HL-60 (cell line): ENCODE results near the gene TM7SF3.

ENCODE experiments used
- DNase-seq, 2 experiments: peaks; one replicate each; pipeline ENCODE4 v3.0.0-alpha.2; 2010 to 2020; ENCODE audit warnings: low read depth in 1 of 2, low spot score in 1 of 2
- H3K27ac ChIP-seq: fragments of 250-450 bp; sonication (Bioruptor Pico); replicated peaks from 2 replicates; pipeline ENCODE4 v1.5.1; 2020; ENCODE audit warnings: mild to moderate bottlenecking, moderate library complexity
- H3K27me3 ChIP-seq: fragments of 250-450 bp; sonication (Bioruptor Pico); 2 replicates; pipeline ENCODE4 v1.5.1; 2021; ENCODE audit warnings: mild to moderate bottlenecking, moderate library complexity; ENCODE audit not compliant: insufficient read depth, poor library complexity, severe bottlenecking
- H3K4me3 ChIP-seq: replicated peaks from 2 replicates; pipeline ENCODE4 v1.5.1; 2011; ENCODE audit warnings: mild to moderate bottlenecking, control low read depth, low read length; ENCODE audit not compliant: insufficient read depth
- GABPA ChIP-seq: IDR thresholded peaks from 2 replicates; pipeline ENCODE4 v1.6.1; 2012; ENCODE audit warnings: low read depth
- POLR2AphosphoS5 ChIP-seq: IDR thresholded peaks from 2 replicates; pipeline ENCODE4 v1.6.1; 2012; ENCODE audit warnings: low read depth
- SPI1 ChIP-seq: IDR thresholded peaks from 2 replicates; pipeline ENCODE4 v1.6.1; 2012; ENCODE audit warnings: low read depth, mild to moderate bottlenecking, borderline replicate concordance
- TF ChIP-seq, protein P1 (sequence below): IDR thresholded peaks from one replicate; pipeline ENCODE4 v1.5.1; 2011; ENCODE audit warnings: low read length, control low read depth, inconsistent platforms; ENCODE audit not compliant: insufficient read depth
- TF ChIP-seq, protein P2 (sequence below): IDR thresholded peaks from 2 replicates; pipeline ENCODE4 v1.6.1; 2012; ENCODE audit warnings: low read depth; ENCODE audit not compliant: insufficient replicate concordance

The TM7SF3 gene

DNA sequence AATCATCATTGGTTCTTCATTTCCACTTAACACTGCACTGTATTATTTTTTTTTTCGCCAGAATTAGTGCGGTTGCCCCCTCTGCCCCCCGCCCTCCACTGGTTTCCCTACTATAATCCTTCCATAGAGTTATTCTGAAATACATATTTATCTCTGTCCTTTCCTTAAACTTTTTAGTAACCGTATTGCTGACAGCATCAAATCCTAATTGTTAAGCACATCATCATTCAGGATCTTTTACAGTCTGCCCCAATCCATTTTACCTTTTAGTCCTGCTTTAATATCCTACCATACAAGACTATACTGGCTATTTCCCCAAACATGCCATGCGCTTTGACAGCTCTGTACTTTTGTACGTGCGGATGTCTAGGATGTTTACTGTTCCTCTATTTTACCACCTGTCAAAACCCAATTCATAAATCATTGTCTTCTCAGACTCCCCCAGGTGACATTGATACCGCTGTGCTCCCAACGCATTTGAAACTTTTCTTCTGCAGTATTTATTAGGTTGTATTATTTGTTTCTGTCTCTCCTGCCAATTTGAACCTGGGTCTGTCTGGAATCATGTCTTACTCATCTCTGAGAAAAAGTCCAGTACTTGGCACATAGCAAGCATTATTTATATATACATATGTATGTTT, 74.9 kb downstream of the TM7SF3 start:
- TF ChIP-seq SPI1 (peak; percentile 34; the same call in 1 of the 2 replicates), GABPA (no peak)
- TF ChIP-seq, protein P1, sequence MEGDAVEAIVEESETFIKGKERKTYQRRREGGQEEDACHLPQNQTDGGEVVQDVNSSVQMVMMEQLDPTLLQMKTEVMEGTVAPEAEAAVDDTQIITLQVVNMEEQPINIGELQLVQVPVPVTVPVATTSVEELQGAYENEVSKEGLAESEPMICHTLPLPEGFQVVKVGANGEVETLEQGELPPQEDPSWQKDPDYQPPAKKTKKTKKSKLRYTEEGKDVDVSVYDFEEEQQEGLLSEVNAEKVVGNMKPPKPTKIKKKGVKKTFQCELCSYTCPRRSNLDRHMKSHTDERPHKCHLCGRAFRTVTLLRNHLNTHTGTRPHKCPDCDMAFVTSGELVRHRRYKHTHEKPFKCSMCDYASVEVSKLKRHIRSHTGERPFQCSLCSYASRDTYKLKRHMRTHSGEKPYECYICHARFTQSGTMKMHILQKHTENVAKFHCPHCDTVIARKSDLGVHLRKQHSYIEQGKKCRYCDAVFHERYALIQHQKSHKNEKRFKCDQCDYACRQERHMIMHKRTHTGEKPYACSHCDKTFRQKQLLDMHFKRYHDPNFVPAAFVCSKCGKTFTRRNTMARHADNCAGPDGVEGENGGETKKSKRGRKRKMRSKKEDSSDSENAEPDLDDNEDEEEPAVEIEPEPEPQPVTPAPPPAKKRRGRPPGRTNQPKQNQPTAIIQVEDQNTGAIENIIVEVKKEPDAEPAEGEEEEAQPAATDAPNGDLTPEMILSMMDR: no peak
- Histone ChIP-seq H3K27ac (peak overlapping the region; percentile 93), H3K27me3 (no peaks in the 10 kb centered on the region), H3K4me3 (peak overlapping the region; percentile 82)
- DNase-seq: peak in 1 of 2 experiments; percentile 25

DNA sequence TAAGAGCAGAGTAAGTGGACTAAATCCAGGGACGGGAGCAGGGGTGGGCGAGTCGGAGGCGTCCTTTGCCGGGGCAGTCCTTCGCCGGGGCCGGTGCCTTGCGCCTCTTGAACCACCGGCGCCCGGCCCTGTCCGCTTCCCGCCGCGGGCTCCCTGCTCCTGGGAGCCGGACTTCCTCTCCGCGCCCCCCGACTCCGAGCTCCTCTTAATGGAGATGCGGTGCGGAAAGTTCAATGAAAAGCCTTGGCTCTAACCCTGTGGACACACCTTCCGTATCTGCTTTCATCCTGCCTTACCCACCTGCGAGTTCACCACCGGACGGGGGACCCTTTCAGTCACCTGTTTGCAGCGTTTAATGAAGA, 75.5 kb downstream of the TM7SF3 start:
- TF ChIP-seq, protein P1: no peak
- peak; percentile 65 for TF ChIP-seq SPI1
- Histone ChIP-seq H3K27me3 (no peaks in the 10 kb centered on the region), H3K4me3 (peak overlapping the region; percentile 82), H3K27ac (peak overlapping the region; percentile 93)
- DNase-seq: no peak

DNA sequence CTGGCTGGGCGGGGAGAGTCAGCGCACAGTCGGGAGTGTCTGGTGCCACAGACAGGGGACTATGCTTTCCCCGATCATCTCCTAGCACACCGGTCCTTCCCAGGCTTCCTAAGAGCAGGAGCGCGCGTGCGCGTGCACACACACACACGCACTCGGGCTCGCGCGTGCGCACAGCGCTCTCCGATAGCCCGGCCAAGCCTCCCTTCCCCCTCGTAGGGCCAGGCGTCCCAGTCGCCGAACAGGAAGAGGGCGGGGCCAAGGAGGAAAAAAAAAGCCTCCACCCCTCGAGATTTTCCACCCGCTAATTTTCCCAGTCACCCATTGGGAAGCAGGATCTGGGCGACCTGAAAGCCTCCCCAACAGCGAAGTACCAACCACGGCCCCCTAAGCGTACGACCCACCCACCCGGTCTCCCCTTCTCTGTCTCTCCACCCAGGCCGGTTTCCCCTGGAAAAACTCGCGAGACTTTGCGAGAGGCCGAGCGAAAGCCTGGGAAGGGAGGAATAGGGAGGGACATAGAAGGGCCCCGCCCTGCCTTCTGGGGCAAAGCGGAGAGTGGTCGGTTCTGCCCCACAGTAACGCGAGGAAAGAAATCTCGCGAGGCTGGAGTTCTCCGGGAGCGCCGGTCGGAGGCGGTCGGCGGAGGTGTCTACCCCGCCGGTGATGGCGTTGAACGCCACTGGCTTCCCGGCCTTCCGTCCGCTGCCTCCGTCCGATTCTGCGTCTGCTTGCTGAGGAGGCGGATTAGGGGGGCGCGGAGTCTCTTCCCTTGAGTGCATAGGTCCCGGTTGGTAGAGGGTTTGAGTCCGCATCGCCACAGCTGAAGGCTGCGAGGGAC, 76.1 kb downstream of the TM7SF3 start, which contains the start of the genes FGFR1OP2 and INTS13:
FGFR1OP2 (plus strand) TSS at position 608 of the 838 bp plus-strand sequence. CDS start 15,689 bp downstream, outside the sequence.
INTS13 (minus strand) TSS at position 119 of the 838 bp plus-strand sequence. CDS start 1,178 bp downstream, outside the sequence.
- peak; percentile 97 to 99 for DNase-seq
- no peaks in the 10 kb centered on the region for H3K27me3 ChIP-seq
- peak within 1 kb of the TSS; percentile 82 for H3K4me3 ChIP-seq
- TF ChIP-seq SPI1 (no peak), GABPA (no peak), POLR2AphosphoS5 (peak; percentile 72)
- TF ChIP-seq, protein P1: no peak
- TF ChIP-seq, protein P2, sequence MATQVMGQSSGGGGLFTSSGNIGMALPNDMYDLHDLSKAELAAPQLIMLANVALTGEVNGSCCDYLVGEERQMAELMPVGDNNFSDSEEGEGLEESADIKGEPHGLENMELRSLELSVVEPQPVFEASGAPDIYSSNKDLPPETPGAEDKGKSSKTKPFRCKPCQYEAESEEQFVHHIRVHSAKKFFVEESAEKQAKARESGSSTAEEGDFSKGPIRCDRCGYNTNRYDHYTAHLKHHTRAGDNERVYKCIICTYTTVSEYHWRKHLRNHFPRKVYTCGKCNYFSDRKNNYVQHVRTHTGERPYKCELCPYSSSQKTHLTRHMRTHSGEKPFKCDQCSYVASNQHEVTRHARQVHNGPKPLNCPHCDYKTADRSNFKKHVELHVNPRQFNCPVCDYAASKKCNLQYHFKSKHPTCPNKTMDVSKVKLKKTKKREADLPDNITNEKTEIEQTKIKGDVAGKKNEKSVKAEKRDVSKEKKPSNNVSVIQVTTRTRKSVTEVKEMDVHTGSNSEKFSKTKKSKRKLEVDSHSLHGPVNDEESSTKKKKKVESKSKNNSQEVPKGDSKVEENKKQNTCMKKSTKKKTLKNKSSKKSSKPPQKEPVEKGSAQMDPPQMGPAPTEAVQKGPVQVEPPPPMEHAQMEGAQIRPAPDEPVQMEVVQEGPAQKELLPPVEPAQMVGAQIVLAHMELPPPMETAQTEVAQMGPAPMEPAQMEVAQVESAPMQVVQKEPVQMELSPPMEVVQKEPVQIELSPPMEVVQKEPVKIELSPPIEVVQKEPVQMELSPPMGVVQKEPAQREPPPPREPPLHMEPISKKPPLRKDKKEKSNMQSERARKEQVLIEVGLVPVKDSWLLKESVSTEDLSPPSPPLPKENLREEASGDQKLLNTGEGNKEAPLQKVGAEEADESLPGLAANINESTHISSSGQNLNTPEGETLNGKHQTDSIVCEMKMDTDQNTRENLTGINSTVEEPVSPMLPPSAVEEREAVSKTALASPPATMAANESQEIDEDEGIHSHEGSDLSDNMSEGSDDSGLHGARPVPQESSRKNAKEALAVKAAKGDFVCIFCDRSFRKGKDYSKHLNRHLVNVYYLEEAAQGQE: peak; percentile 31
- peak within 1 kb of the TSS; percentile 93 for H3K27ac ChIP-seq

DNA sequence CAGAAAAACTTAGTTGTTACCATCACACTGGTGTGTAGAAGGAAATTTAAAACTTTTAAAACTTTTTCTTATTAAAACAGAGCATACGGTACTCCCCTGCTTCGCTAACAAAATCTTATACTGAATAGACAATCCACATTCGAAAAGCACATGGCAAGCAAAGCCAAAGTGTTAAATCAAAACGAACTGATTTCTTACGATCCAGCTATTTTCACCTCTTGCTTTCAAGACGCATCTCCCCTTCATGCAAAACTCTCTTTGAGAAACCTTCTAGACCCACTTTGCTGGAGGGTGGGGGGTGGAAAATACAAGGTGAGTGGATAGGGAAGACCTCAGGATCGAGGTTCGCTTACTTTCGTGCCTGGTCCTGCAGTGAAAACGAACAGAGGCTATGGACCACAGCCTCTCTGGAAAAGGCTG, 76.7 kb downstream of the TM7SF3 start:
- H3K4me3 ChIP-seq: peak overlapping the region; percentile 82
- no peak for DNase-seq
- TF ChIP-seq POLR2AphosphoS5 (no peak), SPI1 (no peak), GABPA (no peak)
- TF ChIP-seq, protein P2: no peak
- TF ChIP-seq, protein P1: no peak
- H3K27me3 ChIP-seq: no peaks in the 10 kb centered on the region
- peak overlapping the region; percentile 93 for H3K27ac ChIP-seq
